ENCODE data around the gene FEZ2. TPM values are rescaled to one million over a fixed set of nuclear protein-coding genes. Genes with fewer than 3 reads are reported as not detected.

FEZ2 gene
- polyA plus RNA-seq, 4 donors = 74.2 to 91.2 (median 87.9) TPM

GRCh38 chr2:36564377-36564930, 33.5 kb downstream of the FEZ2 start:
- no peak for DNase-seq (ENCODE audit: low read depth in 4 of 4, low spot score in 3 of 4)

GRCh38 chr2:36562973-36563532, 34.9 kb downstream of the FEZ2 start:
- no peak for DNase-seq (ENCODE audit: low read depth in 4 of 4, low spot score in 3 of 4)

GRCh38 chr2:36562240-36562639, 35.7 kb downstream of the FEZ2 start:
- DNase-seq (ENCODE audit: low read depth in 4 of 4, low spot score in 3 of 4) = no peak

- DNase-seq (ENCODE audit: low read depth in 4 of 4, low spot score in 3 of 4) = peak in 1 of 4 donors; percentile 23
These were observed 36.6 kb downstream of the FEZ2 start for GRCh38 chr2:36561237-36561944.

GRCh38 chr2:36560726-36561125, 37.2 kb downstream of the FEZ2 start:
- DNase-seq (ENCODE audit: low read depth in 4 of 4, low spot score in 3 of 4) = no peak

- no peak for DNase-seq (ENCODE audit: low read depth in 4 of 4, low spot score in 3 of 4)
These were observed 38.6 kb downstream of the FEZ2 start for GRCh38 chr2:36559221-36559942.

GRCh38 chr2:36556842-36557241, 41.1 kb downstream of the FEZ2 start:
- DNase-seq (ENCODE audit: low read depth in 4 of 4, low spot score in 3 of 4) = no peak

- no peak for DNase-seq (ENCODE audit: low read depth in 4 of 4, low spot score in 3 of 4)
These were observed 42.2 kb downstream of the FEZ2 start for GRCh38 chr2:36555789-36556188.

- DNase-seq (ENCODE audit: low read depth in 4 of 4, low spot score in 3 of 4) = no peak
These were observed 43.4 kb downstream of the FEZ2 start for GRCh38 chr2:36554531-36554930.

- no peak for DNase-seq (ENCODE audit: low read depth in 4 of 4, low spot score in 3 of 4)
These were observed 44.3 kb downstream of the FEZ2 start for GRCh38 chr2:36553683-36554082.

- no peak for DNase-seq (ENCODE audit: low read depth in 4 of 4, low spot score in 3 of 4)
These were observed 48.0 kb downstream of the FEZ2 start for GRCh38 chr2:36550006-36550405.

- peak in 3 of 4 donors; percentile 23 to 40 (median 34) for DNase-seq (ENCODE audit: low read depth in 4 of 4, low spot score in 3 of 4)
These were observed 48.8 kb downstream of the FEZ2 start for GRCh38 chr2:36549165-36549574.

- no peak for DNase-seq (ENCODE audit: low read depth in 4 of 4, low spot score in 3 of 4)
These were observed 50.1 kb downstream of the FEZ2 start for GRCh38 chr2:36547906-36548305.

GRCh38 chr2:36545871-36546416, 52.0 kb downstream of the FEZ2 start:
- DNase-seq (ENCODE audit: low read depth in 4 of 4, low spot score in 3 of 4) = no peak

- DNase-seq (ENCODE audit: low read depth in 4 of 4, low spot score in 3 of 4) = no peak
These were observed 53.2 kb downstream of the FEZ2 start for GRCh38 chr2:36544638-36545338.

- DNase-seq (ENCODE audit: low read depth in 4 of 4, low spot score in 3 of 4) = no peak
These were observed 55.9 kb downstream of the FEZ2 start for GRCh38 chr2:36541891-36542595.

GRCh38 chr2:36540986-36541754, 56.8 kb downstream of the FEZ2 start:
- no peak for DNase-seq (ENCODE audit: low read depth in 4 of 4, low spot score in 3 of 4)

- DNase-seq (ENCODE audit: low read depth in 4 of 4, low spot score in 3 of 4) = no peak
These were observed 58.3 kb downstream of the FEZ2 start for GRCh38 chr2:36539631-36540030.

GRCh38 chr2:36538335-36538734, 59.6 kb downstream of the FEZ2 start:
- DNase-seq (ENCODE audit: low read depth in 4 of 4, low spot score in 3 of 4) = no peak

Measured in right renal pelvis (tissue), 4 donors.